Stimulated activated CD4-positive, alpha-beta T cell treated with anti-CD3 and anti-CD28 coated beads, Interleukin-1b, Interleukin-23, amount 100 ng/mL, for 4 hours (primary cell): ENCODE data around the gene ZBED5.
"Not testable (repeated sequence)": the region's sequence is repeated elsewhere in the genome, so short reads cannot be mapped to it uniquely, and the experiment has no call there.

Experiments
- DNase-seq, 2 donors: peaks; one replicate each; pipeline ENCODE4 v3.0.0-alpha.2; 2020; ENCODE audit warnings: low read depth in 2 of 2

ZBED5 gene

DNA sequence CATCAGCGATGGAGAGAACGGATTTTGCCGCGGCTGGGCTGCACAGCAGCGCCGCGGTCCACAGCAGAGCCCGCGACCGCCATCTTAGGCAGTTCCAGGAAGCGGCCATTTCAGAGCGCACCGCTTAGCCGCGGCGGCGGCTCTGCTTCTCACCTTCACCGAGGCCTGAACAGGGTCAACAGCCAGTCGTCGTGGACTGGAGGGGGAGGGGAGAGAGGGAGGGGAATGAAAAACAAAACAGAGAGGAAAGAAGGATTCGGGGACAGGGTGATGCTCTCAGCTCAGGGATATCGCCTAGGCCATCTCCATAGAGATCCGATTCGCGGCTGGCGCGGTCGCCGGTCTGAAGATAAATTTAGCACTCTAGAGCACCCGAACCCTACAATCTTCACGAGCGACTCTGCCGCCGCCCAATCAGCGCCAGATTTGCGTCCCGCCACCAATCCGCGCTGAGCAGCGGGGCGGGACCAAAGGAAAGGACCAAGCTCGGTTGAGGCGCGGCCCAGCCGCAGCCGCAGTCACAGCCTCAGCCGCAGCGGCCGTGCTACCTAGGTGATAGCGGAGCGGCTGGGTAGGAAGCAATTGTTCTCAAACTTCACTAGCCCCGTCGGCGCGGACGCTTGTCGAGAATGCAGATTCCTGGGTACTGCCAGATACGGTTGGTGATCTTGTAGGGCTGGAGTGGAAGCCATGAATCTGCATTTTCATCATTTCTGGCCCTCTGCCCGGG, at the start of gene ZBED5:
Gene ZBED5, minus strand, starts transcription at position 345 of the 730 bp plus-strand sequence. CDS start 3,108 bp downstream, outside the sequence.
- peak; percentile 86 to 91 for DNase-seq

DNA sequence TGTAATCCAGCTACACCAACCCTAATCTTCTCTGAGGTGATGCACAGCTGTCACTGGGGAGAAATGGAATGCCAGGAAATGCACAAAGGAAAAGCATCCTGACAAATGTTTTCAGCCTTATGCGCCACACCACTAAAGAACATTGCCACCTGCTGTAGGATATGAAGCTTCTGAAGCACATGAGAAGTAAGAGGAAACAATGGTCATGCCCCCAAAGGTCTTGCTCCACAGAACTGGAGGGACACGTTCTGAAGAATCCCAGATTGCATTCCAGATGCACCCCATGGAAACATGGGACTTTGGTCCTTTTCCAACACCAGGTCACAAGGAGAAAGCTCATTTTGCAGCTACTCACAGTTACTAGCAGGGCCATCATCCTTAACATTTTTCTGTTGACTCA, 48.7 kb upstream of the ZBED5 start:
- DNase-seq: no peak

DNA sequence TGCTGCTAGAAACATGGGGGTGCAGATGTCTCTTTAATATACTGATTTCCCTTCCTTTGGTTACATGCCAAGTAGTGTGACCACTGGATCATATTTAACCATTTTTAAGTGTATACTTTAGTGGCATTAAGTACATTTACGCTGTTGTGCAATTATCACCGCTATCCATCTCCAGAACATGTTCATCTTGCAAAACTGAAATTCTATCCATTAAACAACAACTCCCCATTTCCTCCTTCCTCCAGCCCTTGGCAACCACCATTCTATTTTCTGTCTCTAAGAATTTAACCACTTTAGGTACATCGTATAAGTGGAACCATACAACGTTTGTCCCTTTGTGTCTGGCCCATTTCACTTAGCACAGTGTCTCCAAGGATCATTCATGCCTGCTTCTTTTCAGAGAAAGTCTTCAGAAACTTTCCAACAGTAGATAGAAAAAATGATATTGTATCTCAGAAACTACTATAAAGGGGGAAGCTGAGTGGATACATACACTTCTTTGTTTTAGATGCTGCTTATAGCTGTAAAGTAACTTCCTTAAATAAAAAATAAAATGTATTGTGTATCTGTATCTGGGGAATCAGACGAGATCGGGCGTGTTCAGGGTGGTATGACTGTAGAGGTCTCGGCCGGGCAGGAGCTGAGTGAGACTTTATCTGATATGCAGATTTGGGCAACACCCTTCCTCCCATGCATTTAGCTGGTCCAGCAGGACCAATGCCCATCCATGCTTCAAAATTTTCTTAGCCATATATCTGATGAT, 44.6 kb upstream of the ZBED5 start:
- DNase-seq: no peak

DNA sequence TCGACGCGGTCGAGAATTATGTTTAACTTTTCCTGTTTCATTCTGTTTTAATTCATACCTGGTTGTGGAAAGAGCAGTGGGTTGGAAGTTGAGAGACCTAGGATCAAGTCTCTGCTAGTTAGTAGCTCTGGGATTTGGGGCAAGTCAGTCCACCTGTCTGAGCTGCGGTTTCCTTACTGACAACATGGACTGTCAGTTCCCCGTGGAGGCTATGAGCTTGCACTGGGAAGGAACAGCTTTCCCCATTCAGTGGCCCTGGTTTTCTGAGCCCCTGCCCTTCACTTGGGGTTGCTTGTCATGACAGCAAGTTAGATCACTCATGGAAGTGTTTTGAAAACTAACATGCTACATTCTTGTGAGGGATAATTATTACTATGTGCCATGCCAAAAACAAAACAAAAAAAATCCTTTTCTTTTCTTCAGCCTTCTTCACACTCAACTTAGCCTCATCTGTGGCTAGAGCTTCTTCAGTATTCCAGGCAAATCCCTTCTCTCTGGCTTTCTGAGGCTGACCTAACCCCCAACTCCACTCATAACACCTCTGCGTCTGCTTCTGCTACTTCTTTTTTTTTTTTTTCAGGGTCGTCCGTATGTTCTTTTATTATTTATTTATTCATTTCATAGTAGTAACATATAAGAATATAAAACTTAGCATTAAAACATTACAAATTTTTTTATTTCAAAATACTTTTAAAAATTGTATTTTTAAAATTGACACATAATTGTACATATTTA, 43.0 kb upstream of the ZBED5 start:
- DNase-seq: no peak

DNA sequence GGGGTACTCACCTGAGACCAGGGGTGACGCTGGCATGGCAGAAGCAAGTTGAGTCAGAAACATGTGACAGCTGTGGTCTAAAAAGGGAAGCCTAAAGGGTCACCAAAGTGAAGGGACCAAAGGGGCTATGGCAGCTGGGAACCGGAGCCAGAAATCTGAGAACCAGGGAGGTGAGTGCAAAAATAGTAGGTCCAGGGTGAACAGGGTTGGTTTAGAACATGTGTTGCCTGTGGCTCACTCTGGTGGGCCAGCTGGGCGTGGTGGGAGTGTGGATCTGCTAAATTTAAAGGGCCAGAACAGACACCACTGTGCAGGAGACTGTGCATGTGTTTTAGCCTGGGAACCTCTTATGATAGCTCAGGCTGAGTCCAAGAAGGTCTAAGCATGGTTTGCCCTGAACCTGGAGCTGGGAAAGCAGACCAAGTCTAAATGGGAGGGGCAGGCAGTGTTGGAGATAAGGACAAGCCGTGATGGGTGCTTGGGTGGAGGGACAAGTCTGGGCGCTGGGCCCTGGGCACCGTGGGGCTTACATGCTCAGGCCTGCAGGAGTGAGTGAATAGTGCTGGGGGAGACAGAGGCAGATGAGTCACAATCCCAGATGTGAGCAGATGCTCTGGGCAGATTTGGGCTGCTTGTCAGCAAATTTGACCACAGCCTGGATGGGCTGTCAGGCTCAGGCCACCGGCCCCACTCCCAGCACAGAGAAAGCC, 41.4 kb upstream of the ZBED5 start:
- DNase-seq: peak in 1 of 2 donors; percentile 2

DNA sequence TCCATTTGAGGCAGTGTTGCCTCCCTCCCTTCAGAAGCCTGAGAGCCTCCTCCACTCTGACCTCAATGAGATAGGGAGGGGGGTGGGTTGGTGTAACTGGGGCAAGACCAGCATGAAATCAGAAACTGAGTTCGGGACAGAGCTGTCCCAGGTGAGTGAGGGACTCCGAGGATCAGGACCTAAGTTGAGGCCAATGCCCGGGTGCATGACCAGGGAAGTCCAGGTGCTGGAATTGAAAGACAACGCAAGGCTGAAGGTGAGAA, 40.8 kb upstream of the ZBED5 start:
- DNase-seq: no peak

DNA sequence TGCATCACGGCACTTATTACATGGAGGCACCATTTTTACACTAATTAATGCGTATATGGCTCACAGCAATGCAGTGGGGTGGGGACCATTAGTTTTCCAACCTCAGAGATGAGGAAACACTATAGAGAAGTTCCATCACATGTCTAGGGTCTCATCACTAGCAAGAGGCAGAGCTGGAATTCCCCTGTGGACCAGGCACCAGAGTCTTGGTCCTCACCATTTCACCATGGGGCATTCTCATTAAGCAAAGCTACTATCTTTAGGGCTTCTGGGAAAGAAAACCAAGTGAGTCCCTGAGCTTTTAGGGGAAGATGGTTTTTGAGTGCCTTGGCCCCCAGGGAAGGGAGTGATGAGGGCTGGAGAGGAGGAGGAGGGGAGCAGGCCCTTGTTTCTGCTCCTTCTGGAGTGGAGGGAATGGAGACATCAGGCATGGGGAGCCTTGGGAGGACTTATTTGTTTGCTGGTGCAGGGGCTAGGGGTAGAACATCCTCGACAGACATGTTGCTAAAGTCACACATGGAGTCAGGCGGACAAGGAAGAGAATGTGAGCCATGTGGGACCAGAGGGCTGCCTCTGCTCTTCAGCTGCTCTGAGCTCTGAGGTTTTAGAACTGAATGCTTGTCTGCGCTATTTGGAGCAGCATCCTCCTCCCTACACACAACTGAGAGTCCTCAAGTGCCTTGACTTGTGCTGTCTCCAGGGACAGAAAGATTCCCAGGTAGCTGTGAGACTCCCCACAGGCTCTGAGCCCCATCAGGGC, 40.3 kb upstream of the ZBED5 start:
- DNase-seq: no peak

DNA sequence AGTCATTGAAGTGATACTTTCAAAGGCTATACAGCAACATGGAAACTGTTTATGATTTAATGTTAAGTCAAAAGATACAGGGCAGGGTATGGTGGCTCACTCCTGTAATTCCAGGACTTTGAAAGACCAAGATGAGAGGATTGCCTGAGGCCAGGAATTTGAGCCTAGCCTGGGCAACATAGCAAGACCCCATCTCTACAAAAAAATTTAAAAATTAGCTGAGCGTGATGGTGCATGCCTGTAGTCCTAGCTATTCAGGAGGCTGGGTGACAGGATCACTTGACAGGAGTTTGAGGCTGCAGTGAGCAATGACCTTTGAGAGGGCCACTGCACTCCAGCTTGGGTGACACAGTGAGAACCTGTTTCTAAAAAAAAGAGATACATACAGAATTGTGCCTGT, 39.3 kb upstream of the ZBED5 start:
- DNase-seq: no peak

DNA sequence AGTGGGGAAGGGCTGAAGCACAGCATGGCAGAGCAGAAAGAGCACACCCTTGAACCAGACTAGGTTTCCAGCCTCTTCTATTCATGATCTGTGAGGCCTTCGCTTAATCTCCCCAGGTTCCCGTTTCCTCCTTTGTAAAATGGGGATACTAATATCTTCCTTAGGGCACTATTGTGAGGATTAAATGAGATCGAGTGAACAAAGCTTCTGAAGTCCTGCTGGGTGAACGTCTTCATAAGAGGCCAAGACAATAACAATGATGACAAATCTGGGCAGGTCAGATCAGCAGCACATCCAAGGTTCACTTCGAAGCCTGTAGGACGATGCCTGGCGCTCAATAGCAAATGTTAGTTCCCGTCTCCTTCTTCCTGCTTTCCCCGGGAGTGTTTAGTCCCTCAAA, 38.6 kb upstream of the ZBED5 start:
- no peak for DNase-seq

DNA sequence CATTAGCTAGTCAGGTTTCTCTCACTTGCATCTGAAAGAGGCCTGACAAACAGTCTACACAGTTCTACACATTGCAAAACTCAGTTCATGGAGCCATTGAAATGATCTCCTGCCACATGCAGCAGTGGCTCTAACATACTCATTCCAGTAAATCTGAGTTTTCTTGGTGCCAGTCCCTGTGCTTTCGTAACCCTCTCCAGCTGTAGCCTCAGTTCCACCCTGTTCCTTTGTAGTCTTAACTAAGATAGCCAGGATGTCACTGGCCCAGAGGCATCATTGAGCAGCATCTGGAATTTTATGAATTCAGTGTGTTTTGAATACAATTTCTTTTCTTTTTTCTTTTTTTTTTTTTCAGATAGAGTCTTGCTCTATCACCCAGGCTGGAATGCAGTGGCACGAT, 37.4 kb upstream of the ZBED5 start:
- no peak for DNase-seq

DNA sequence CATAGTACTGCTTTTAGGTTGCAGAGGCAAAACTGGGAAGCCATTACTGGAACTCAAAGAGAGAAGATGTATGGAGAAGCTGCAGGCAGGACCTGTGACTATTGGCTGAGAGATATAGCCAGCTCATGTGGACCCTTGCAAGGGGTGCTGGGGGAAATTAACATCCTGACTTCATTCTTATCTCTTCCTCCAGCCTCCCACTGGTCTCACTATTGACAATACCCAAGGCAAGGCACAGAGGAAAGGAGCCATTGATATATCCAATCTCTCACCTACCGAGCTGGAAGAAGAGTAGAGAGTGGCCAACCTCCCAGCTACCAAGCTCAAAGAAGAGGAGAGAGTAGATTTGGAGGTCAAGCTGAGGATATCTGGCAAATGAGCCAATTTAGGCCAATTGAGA, 36.8 kb upstream of the ZBED5 start:
- no peak for DNase-seq

DNA sequence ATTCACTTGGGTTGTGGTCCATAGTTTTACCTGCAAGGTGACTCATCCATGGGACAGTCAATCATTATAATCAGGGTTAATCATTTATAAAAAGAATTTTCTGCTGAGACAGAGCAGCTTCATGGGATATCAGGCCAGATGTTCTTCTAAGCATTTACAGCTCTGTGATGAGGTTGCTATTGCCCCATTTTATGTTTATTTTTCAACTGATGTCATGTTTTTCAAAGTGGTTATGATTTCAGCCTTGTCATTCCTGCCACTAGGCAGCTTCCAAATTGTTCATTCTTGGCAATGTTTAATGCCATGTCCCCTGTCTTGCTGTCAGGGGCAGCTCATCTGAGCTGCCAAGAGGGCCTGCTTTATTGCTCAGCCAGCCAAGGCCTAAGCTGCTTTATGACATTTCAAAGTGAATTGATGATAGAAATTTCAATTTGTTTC, 35.9 kb upstream of the ZBED5 start:
- no peak for DNase-seq

DNA sequence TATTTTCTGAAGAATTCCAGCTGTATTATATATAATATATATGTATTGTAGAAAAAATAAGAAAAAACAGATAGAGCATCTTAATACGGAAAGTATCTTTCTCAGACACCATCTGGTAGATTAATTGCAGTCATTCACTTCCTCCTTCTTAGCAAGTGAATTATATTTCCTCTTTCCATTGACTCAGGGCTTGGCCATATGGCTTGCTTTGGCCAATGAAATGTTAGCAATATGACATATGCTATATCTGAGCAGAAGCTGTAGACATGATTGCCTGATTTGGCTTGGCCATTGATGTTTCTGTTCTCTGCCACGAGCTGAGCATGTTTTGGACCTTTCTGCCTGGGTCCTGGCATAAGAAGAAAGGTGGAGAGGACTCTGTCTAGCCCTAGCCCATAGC, 34.4 kb upstream of the ZBED5 start:
- DNase-seq: no peak

DNA sequence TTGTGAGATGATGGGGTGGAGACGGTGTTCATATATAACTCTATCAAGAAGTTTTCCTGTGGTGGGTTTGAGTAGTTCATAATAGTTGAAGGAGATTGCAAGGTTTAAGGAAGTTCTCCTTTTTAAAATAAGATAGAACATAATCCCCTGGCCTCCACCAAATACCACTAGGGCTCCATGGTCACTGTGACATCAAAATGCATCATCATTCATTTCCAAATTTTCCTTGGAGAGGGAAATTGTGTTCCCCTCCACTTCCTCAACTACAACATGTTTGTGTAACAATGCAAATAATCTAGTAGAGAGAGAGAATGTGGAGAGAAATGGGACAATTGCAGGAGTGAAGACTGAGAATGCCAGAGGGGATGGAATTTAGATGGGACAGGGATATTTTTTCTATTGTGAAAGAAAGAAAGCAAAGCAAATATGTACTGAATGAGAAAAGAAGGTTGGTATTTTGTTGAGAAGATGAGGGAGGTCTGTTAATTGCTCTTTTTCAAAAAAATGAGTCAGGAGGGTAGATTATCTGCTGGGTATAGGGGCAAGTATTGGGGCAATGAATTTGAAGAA, 33.4 kb upstream of the ZBED5 start:
- no peak for DNase-seq

DNA sequence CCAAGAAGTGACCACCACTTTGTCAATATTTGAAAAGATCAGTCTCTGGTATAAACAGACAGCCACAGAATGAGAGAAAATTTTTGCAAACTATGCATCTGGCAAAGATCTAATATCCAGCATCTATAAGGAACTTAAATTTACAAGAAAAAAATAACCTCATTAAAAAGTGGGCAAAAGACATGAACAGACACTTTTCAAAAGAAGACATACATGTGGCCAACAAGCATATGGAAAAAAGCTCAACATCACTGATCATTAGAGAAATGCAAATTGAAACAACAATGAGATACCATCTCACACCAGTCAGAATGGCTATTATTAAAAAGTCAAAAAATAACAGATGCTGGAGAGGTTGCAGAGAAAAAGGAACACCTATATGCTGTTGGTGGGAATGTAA, 32.2 kb upstream of the ZBED5 start:
- not testable (repeated sequence) for DNase-seq

DNA sequence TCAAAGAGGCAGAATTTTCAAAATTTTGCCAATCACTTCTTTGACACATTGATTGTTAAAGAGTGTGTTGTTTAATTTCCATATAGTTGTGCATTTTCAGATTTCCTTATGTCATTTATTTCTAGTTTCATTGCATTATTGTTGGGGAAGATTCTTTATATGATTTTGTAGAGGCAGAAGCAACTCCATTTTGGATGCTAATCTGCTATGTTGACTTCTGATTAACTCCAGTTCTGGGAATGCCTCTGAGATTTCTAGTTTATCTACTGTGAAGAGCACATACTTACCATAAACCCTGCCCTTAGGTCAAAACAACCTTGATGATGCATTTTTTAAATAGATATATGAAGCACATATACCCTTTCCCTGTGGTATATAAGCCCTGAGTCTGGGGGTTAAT, 29.5 kb upstream of the ZBED5 start:
- DNase-seq: no peak

DNA sequence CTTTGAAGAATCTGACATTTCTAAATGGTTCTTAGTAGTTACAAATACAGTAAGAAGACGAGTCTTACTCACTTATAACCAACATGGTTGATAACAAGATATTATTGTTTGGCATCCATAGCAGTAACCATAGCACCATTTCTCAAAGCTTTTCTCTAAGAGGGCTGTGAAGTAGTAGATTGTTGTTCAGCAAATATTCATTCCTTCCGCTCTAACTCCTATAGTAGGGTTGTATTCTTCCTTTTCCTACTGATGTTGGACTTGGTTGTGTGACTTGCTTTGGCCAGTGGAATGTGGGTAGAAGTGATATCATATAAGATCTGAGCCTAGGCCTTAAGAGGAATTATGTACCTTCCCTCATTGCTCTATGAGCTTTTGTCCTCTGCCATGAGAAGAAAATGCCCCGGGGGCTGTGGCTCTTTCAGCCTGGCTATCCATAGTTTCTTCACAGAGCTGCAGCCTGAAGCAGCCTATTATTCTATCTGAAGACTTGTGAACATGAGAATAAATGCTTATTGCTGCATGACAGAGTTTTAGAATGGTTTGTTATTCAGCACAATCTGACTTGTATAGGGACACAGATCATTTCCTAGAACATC, 28.9 kb upstream of the ZBED5 start:
- DNase-seq: no peak

DNA sequence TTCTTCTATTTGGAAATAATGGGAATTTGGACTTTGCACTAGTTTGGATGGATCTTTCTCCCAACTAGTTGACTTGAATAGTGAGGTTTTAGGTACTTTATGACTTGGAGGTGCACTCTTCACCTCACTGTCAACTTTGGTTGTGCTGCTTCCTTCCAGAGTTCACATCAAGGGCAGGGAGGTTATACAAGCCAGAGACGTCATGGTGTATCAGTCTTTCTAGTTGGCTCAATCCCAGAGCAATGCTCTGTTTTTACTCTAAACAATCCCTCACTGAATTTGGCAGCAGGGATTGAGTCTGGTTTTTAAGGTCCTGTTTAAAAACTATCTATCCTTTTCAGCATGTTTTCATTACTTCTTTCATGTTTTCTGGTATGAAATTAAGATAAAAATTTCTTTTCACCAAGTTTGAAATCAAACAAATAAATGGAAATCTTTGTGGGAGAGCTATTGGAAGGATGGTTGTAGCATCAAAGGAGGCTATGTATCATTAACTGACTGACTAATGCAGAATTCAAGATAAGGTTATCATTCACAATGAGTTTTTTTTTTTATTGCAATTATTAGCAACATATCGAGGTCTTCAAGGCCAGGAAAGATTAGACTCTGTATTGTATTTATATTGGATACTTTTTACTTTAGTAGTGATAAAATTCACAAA, 28.0 kb upstream of the ZBED5 start:
- DNase-seq: no peak

DNA sequence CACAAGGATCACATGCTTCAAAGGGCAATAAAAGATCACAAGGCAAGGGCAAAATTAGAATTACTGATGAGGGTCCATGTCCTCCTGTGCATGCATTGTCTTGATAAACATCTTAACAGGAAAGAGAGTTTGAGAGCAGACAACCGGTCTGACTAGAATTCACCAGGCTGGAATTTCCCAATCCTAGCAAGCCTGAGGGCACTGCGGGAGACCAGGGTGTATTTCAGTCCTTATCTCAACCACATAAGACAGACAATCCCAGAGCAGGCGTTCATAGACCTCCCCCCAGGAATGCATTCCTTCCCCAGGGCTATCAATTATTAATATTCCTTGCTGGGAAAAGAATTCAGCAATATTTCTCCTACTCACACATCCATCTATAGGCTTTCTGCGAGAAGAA, 26.4 kb upstream of the ZBED5 start:
- not testable (repeated sequence) for DNase-seq

DNA sequence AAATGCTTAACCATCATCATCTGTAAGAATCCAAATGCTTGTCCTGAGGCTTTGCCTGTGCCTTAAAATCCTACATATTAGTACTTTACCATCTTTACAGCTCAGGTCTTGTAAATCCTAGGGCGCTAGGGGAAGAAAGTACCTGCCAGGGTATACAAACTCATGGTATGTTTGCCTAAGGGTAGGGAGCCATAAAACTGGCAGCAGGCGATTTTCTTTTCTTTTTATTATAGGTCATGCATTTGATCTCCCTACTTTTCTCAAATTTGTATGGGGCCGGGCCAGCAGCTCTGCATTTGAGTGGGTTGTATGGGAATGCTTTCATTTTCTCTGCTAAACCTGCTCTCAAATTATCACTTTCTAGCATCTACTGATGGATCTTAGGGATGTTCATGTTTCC, 24.0 kb upstream of the ZBED5 start:
- DNase-seq: no peak
